ACC112 (cell line): Measurements from ENCODE around the gene PDIA4.
"Not testable (repeated sequence)": the region's sequence is repeated elsewhere in the genome, so short reads cannot be mapped to it uniquely, and the experiment has no call there.

Experiments
- H2AFZ ChIP-seq: fragments of 200-600 bp; sonication (generic); one replicate; pipeline ENCODE4 v1.6.0; 2017; ENCODE audit warnings: antibody characterized with exemption, low read length; ENCODE audit not compliant: unreplicated experiment
- H3K27ac ChIP-seq: fragments of 200-600 bp; sonication (generic); 2 replicates; pipeline ENCODE4 v1.5.1; 2014; ENCODE audit warnings: low read depth, mild to moderate bottlenecking, antibody characterized with exemption, low read length, moderate library complexity
- H3K27me3 ChIP-seq: fragments of 200-600 bp; sonication (generic); 2 replicates; pipeline ENCODE4 v1.6.1; 2014; ENCODE audit warnings: mild to moderate bottlenecking, antibody characterized with exemption, low read length, moderate library complexity, mixed read lengths; ENCODE audit not compliant: insufficient read depth
- H3K36me3 ChIP-seq: fragments of 200-600 bp; sonication (generic); 2 replicates; pipeline ENCODE4 v1.6.1; 2016; ENCODE audit warnings: mild to moderate bottlenecking, antibody characterized with exemption, low read length, moderate library complexity, mixed read lengths; ENCODE audit not compliant: insufficient read depth
- H3K4me1 ChIP-seq: fragments of 200-600 bp; sonication (generic); one replicate; pipeline ENCODE4 v1.6.1; 2016; ENCODE audit warnings: low read length, mixed read lengths; ENCODE audit not compliant: insufficient read depth, unreplicated experiment, control insufficient read depth
- H3K4me3 ChIP-seq: fragments of 200-600 bp; sonication (generic); 2 replicates; pipeline ENCODE4 v1.5.1; 2014; ENCODE audit warnings: mild to moderate bottlenecking, low read depth, low read length
- H3K79me2 ChIP-seq: fragments of 200-600 bp; sonication (generic); one replicate; pipeline ENCODE4 v1.6.0; 2016; ENCODE audit warnings: low read length; ENCODE audit not compliant: control insufficient read depth, unreplicated experiment, insufficient read depth

PDIA4 gene

GRCh38 chr7:148987010-148987750, 41.1 kb downstream of the PDIA4 start:
- Histone ChIP-seq H3K27me3 (no peaks in the 10 kb centered on the region), H3K4me1 (peaks cover 16% of the 10 kb centered on the region), H3K79me2 (no peaks in the 10 kb centered on the region), H2AFZ (peak overlapping the region; percentile 55), H3K36me3 (no peaks in the 10 kb centered on the region), H3K4me3 (peak overlapping the region; percentile 89), H3K27ac (peak overlapping the region; percentile 53)

- H3K27ac ChIP-seq = no peak overlapping the region
- no peak overlapping the region for H3K4me3 ChIP-seq
- no peak overlapping the region for H2AFZ ChIP-seq
These were observed 41.6 kb downstream of the PDIA4 start for GRCh38 chr7:148986742-148987009.

GRCh38 chr7:148983200-148984146, 44.8 kb downstream of the PDIA4 start:
- H3K4me3 ChIP-seq = peak overlapping the region; percentile 75
- no peaks in the 10 kb centered on the region for H3K36me3 ChIP-seq
- no peaks in the 10 kb centered on the region for H3K27me3 ChIP-seq
- H3K27ac ChIP-seq = peak overlapping the region; percentile 59
- H2AFZ ChIP-seq = peak overlapping the region; percentile 52
- peaks cover 12% of the 10 kb centered on the region for H3K4me1 ChIP-seq
- H3K79me2 ChIP-seq = no peaks in the 10 kb centered on the region

More at GRCh38 chr7:148986742-148987009, 41.6 kb downstream of the PDIA4 start:
- Histone ChIP-seq H3K4me1 (peaks cover 16% of the 10 kb centered on the region), H3K27me3 (no peaks in the 10 kb centered on the region), H3K79me2 (no peaks in the 10 kb centered on the region), H3K36me3 (no peaks in the 10 kb centered on the region)

- Histone ChIP-seq H3K27ac (no peak overlapping the region), H3K4me3 (peak overlapping the region; percentile 75), H2AFZ (peak overlapping the region; percentile 37), H3K27me3 (no peaks in the 10 kb centered on the region), H3K4me1 (peaks cover 7% of the 10 kb centered on the region), H3K79me2 (no peaks in the 10 kb centered on the region), H3K36me3 (no peaks in the 10 kb centered on the region)
These were observed 45.6 kb downstream of the PDIA4 start for GRCh38 chr7:148982654-148983199.

GRCh38 chr7:148979827-148980226, 48.5 kb downstream of the PDIA4 start:
- Histone ChIP-seq H2AFZ (no peak overlapping the region), H3K79me2 (no peaks in the 10 kb centered on the region), H3K36me3 (no peaks in the 10 kb centered on the region), H3K4me1 (peaks cover 7% of the 10 kb centered on the region), H3K27me3 (no peaks in the 10 kb centered on the region), H3K27ac (no peak overlapping the region), H3K4me3 (no peak overlapping the region)

GRCh38 chr7:148979072-148979471, 49.2 kb downstream of the PDIA4 start:
- not testable (repeated sequence) for H3K4me3 ChIP-seq, H3K4me1 ChIP-seq, H3K36me3 ChIP-seq, H3K27me3 ChIP-seq, H3K27ac ChIP-seq, H2AFZ ChIP-seq, H3K79me2 ChIP-seq

- Histone ChIP-seq H3K79me2 (no peaks in the 10 kb centered on the region), H3K4me1 (no peaks in the 10 kb centered on the region), H3K27me3 (no peaks in the 10 kb centered on the region), H3K27ac (no peak overlapping the region), H3K36me3 (no peaks in the 10 kb centered on the region), H2AFZ (peak overlapping the region; percentile 34), H3K4me3 (no peak overlapping the region)
These were observed 50.2 kb downstream of the PDIA4 start for GRCh38 chr7:148978091-148978490.

GRCh38 chr7:148975896-148976295, 52.4 kb downstream of the PDIA4 start:
- H3K79me2 ChIP-seq = no peaks in the 10 kb centered on the region

GRCh38 chr7:148973256-148973655, 55.0 kb downstream of the PDIA4 start:
- Histone ChIP-seq H3K4me3 (no peak overlapping the region), H3K79me2 (no peaks in the 10 kb centered on the region), H3K27me3 (no peaks in the 10 kb centered on the region), H2AFZ (no peak overlapping the region), H3K36me3 (no peaks in the 10 kb centered on the region), H3K27ac (no peak overlapping the region), H3K4me1 (no peaks in the 10 kb centered on the region)

More at GRCh38 chr7:148975896-148976295, 52.4 kb downstream of the PDIA4 start:
- no peaks in the 10 kb centered on the region for H3K36me3 ChIP-seq
- no peaks in the 10 kb centered on the region for H3K4me1 ChIP-seq
- H2AFZ ChIP-seq = no peak overlapping the region
- no peak overlapping the region for H3K27ac ChIP-seq
- no peak overlapping the region for H3K4me3 ChIP-seq
- no peaks in the 10 kb centered on the region for H3K27me3 ChIP-seq

GRCh38 chr7:148972375-148972774, 55.9 kb downstream of the PDIA4 start:
- Histone ChIP-seq H3K4me3 (no peak overlapping the region), H3K79me2 (no peaks in the 10 kb centered on the region), H3K36me3 (no peaks in the 10 kb centered on the region), H3K27ac (no peak overlapping the region), H3K27me3 (no peaks in the 10 kb centered on the region), H2AFZ (no peak overlapping the region), H3K4me1 (no peaks in the 10 kb centered on the region)
